SJCRH30 (cell line): ENCODE data around the gene IFIT1B. TPM values are rescaled to one million over a fixed set of nuclear protein-coding genes. Genes with fewer than 3 reads are reported as not detected.
"Not testable (repeated sequence)": the region's sequence is repeated elsewhere in the genome, so short reads cannot be mapped to it uniquely, and the experiment has no call there.

Experiments used
- DNase-seq, 2 experiments: peaks; one replicate each; pipeline ENCODE4 v3.0.0-alpha.2; 2015 to 2020
- H3K27ac ChIP-seq: fragments of 250-450 bp; sonication (Bioruptor Pico); 2 replicates; pipeline ENCODE4 v1.5.1; 2020; ENCODE audit warnings: mild to moderate bottlenecking, moderate library complexity
- H3K27me3 ChIP-seq: fragments of 250-450 bp; sonication (Bioruptor Pico); 2 replicates; pipeline ENCODE4 v1.5.1; 2020; ENCODE audit warnings: mild to moderate bottlenecking, moderate library complexity
- H3K36me3 ChIP-seq: fragments of 250-450 bp; sonication (Bioruptor Pico); 2 replicates; pipeline ENCODE4 v1.5.1; 2020; ENCODE audit warnings: mild to moderate bottlenecking, moderate library complexity
- H3K4me1 ChIP-seq: fragments of 250-450 bp; sonication (Bioruptor Pico); 2 replicates; pipeline ENCODE4 v1.5.1; 2020; ENCODE audit warnings: mild to moderate bottlenecking, moderate library complexity
- H3K4me3 ChIP-seq: fragments of 250-450 bp; sonication (Bioruptor Pico); 2 replicates; pipeline ENCODE4 v1.5.1; 2020; ENCODE audit warnings: mild to moderate bottlenecking, moderate library complexity
- H3K9me3 ChIP-seq: fragments of 250-450 bp; sonication (Bioruptor Pico); replicated peaks from 2 replicates; pipeline ENCODE4 v1.5.1; 2020; ENCODE audit warnings: mild to moderate bottlenecking, moderate library complexity
- total RNA-seq: library from RNA; depleted of rRNA; stranded (reverse); fragments of >200 nt; shearing (Covaris generic); gene quantifications from 2 replicates; pipeline ENCODE4 v1.2.3, GENCODE V29; 2014

IFIT1B gene
- total RNA-seq, 1 experiment from 2014 or later = not detected

DNA sequence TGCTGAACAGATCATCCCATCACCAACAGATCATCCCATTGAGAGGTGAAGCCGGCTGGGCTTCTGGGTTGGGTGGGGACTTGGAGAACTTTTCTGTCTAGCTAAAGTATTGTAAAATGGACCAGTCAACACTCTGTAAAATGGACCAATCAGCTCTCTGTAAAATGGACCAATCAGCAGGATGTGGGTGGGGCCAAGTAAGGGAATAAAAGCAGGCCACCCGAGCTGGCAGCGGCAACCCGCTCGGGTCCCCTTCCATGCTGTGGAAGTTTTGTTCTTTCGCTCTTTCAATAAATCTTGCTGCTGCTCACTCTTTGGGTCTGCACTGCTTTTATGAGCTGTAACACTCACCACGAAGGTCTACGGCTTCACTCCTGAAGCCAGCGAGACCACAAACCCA lies 28.3 kb downstream of the IFIT1B start:
- H3K27ac ChIP-seq, H3K27me3 ChIP-seq, H3K36me3 ChIP-seq, H3K4me3 ChIP-seq, H3K9me3 ChIP-seq, H3K4me1 ChIP-seq, DNase-seq: not testable (repeated sequence)

DNA sequence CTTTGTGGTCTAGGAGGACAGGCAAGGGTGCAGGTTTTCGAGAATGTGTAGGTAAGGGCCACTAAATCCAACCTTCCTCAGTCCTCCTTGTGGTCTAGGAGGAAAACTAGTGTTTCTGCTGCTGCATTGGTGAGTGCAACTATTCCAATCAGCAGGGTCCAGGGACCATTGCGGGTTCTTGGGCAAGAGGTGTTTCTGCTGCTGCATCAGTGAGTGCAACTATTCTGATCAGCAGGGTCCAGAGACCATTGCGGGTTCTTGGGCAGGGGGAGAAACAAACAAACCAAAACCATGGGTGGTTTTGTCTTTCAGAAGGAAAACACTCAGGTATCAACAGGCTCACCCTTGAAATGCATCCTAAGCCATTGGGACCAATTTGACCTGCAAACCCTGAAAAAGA lies 29.9 kb downstream of the IFIT1B start:
- not testable (repeated sequence) for H3K36me3 ChIP-seq, H3K27ac ChIP-seq, H3K27me3 ChIP-seq, DNase-seq, H3K4me3 ChIP-seq, H3K4me1 ChIP-seq, H3K9me3 ChIP-seq

DNA sequence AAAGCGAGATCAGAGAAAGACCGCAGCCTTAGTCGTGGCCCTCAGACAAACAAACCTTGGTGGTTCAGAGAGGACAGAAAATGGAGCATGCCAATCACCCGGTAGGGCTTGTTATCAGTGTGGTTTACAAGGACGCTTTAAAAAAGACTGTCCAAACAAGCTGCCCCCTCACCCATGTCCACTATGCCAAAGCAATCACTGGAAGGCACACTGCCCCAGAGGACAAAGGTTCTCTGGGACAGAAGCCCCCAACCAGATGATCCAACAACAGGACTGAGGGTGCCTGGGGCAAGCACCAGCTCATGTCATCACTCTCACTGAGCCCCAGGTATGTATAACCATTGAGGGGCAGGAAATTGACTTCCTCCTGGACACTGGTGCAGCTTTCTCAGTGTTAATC lies 31.4 kb downstream of the IFIT1B start:
- H3K4me3 ChIP-seq, H3K27ac ChIP-seq, H3K36me3 ChIP-seq, H3K9me3 ChIP-seq, H3K27me3 ChIP-seq, H3K4me1 ChIP-seq, DNase-seq: not testable (repeated sequence)

DNA sequence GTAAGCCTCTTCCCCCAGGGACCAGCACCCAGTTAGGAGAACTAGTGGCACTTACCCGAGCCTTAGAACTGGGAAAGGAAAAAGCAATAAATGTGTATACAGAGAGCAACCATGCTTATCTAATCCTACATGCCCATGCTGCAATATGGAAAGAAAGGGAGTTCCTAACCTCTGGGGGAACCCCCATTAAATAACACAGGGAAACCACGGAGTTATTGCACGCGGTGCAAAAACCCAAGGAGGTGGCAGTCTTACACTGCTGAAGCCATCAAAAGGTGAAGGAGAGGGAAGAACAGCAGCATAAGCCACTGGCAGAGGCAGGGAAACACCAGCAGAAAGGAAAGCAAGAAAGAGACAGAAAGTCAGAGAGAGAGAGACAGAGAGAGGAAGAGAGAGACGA lies 32.7 kb downstream of the IFIT1B start:
- H3K4me3 ChIP-seq, H3K27ac ChIP-seq, H3K4me1 ChIP-seq, H3K27me3 ChIP-seq, H3K9me3 ChIP-seq, H3K36me3 ChIP-seq, DNase-seq: not testable (repeated sequence)

DNA sequence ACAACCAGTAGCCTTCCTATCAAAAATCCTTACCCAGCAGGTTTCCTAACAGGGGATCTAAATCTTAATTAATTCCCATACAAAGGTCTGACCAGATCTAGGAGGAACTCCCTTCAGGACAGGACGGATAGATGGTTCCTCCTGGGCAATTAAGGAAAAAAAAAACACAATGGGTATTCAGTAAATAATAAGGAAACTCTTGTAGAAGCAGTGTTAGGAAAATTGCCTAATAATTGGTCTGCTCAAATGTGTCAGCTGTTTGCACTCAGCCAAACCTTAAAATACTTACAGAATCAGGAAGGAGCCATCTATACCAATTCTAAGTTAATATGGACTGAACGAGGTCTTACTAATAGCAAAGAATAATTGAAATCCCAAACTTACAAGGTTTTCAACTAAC lies 33.3 kb downstream of the IFIT1B start:
- not testable (repeated sequence) for H3K9me3 ChIP-seq, H3K27me3 ChIP-seq, H3K36me3 ChIP-seq, H3K27ac ChIP-seq, H3K4me1 ChIP-seq, H3K4me3 ChIP-seq, DNase-seq

DNA sequence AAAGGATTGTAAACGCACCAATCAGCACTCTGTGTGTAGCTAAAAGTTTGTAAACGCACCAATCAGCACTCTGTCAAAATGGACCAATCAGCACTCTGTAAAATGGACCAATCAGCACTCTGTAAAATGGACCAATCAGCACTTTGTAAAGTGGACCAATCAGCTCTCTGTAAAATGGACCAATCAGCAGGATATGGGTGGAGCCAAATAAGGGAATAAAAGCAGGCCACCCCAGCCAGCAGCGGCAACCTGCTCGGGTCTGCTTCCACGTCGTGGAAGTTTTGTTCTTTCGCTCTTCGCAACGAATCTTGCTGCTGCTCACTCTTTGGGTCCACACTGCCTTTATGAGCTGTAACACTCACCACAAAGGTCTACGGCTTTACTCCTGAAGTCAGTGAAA lies 34.4 kb downstream of the IFIT1B start:
- H3K27me3 ChIP-seq, H3K4me3 ChIP-seq, DNase-seq, H3K4me1 ChIP-seq, H3K36me3 ChIP-seq, H3K9me3 ChIP-seq, H3K27ac ChIP-seq: not testable (repeated sequence)

DNA sequence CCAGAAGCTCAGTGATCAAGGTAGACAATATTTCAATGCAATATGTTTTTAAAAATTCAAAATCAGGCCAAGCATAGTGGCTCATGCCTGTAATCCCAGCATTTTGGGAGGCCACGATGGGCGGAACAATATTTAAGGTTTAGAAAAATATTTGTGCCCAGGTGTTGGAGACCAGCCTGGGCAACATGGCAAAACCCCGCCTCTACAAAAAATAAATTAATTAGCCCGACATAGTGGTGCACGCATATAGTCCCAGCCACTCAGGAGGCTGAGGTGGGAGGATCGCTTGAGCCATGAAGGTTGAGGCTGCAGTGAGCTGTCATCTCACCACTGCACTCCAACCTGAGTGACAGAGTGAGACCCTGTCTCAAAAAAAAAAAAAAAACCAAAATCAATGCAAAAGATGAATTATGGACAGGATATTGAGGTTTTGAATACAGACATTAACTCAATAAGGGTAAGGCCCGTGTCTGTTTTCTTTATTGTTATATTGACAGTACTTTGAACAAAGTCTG lies 35.6 kb downstream of the IFIT1B start:
- Histone ChIP-seq H3K27me3 (no peaks in the 10 kb centered on the region), H3K9me3 (no peaks in the 10 kb centered on the region), H3K4me3 (peak overlapping the region; percentile 76), H3K36me3 (no peaks in the 10 kb centered on the region), H3K4me1 (no peaks in the 10 kb centered on the region; the same call in 1 of the 2 replicates), H3K27ac (no peak overlapping the region)
- DNase-seq = no peak

DNA sequence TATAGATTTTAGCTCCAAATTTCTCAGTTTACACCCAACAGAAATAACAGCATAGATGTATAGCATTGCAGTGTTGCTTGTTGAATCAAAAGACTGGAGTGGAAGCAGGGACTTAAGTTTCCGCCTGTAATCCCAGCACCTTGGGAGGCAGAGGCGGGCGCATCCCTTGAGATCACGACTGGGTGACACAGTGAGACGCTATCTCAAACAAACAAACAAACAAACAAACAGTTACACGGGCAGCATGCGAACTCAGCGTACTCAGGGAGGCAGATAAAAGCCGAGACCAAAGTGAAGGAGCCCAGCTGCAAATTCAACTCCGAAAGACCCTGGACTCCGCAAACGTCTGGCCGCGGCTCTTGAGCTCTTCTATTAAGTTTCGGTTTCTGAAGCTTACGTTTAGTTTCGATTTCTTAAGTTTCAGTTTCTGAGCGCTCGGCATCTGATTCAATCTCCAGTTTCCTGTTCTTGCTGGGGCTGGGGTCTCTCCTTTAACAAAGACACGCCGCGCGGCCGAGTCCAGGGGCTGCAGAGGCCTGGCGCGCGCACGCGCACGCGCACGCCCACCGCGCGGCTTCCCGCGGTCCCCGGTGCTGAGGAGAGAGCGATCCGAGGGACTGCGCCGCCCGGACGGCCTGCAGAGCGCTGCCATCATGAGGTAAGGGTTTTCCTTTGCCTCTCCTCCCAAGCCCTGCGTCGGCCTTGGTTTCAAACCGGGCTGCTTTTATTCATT lies 36.5 kb downstream of the IFIT1B start, which contains the start of gene IFIT5:
Gene IFIT5, plus strand, starts transcription at position 423 of the 733 bp plus-strand sequence. Its CDS starts 231 bp downstream, at position 654.
- no peaks in the 10 kb centered on the region for H3K36me3 ChIP-seq
- H3K27me3 ChIP-seq = no peaks in the 10 kb centered on the region
- DNase-seq = peak; percentile 67 to 75
- peak within 1 kb of the TSS; percentile 76 for H3K4me3 ChIP-seq
- no peaks in the 10 kb centered on the region; the same call in 1 of the 2 replicates for H3K4me1 ChIP-seq
- no peaks in the 10 kb centered on the region for H3K9me3 ChIP-seq
- H3K27ac ChIP-seq = peak within 1 kb of the TSS; percentile 62

DNA sequence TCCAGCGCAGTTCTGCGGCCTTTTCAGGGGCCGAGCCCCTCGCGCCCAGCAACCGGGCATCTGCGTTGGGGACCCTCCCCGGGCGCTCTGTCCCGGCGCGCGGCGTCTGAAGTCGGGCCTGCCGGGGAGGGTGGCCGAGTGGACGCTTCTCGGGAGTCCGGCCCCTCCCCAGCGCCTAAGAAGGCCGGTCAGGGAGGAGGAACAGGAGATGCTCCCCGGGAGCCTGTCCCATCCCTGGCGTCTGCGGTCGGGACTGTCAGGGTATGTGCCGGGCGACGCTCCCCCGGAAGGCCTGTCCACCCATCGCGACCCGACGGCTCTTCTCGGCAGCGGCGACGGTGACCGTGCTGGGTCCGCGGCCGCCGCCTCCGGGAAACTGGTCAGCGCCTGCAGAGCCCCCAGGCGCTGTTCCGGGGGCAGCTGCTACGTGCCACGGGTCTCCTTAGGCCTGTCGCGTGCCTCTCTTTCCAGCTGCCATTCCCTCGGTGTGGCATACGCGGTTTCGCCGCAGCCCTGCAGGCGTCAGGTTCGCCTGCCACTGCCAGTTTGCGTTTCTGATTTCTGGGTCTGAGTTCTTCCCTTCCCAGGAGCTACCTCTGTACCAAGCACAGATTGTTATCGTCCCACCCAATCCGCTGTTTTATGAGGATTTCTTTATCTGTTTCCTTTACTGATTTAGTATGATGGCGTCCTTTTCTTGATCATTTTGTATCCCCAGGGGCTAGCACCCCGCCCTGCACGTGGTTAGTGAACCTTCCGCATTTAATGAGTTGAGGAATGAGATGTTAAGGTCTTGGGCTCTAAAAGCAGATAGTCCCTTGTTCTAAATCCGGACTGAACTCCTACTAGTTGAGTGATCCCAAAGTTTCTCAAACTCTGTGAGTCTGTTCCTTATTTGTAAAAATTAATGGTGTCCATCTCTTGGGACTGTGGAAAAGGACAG lies 37.3 kb downstream of the IFIT1B start:
- H3K4me1 ChIP-seq = no peaks in the 10 kb centered on the region; the same call in 1 of the 2 replicates
- H3K9me3 ChIP-seq = no peaks in the 10 kb centered on the region
- no peaks in the 10 kb centered on the region for H3K36me3 ChIP-seq
- DNase-seq = peak; percentile 54 to 60
- peak overlapping the region; percentile 62 for H3K27ac ChIP-seq
- peak overlapping the region; percentile 76 for H3K4me3 ChIP-seq
- no peaks in the 10 kb centered on the region for H3K27me3 ChIP-seq

DNA sequence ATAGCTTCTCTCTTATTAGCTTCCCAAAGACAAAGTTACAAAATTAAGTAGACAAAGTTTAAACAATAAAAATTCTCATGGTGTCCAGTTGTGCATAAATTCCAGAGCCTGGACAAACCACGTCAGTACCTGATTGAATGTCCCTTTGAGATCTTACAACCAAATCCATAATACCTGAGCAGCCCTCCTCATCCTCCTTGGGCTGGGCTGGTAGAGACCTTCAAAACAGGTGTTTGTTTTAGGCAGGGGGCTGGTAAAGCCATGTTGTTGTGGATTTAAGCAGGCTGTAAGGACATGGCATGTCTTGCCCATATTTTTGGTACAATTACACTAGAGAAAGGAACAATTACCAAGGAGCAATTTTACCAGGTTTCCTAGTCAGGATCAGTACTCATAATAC lies 38.6 kb downstream of the IFIT1B start:
- Histone ChIP-seq H3K27me3 (no peaks in the 10 kb centered on the region), H3K36me3 (no peaks in the 10 kb centered on the region), H3K4me1 (no peaks in the 10 kb centered on the region; the same call in 1 of the 2 replicates), H3K9me3 (no peaks in the 10 kb centered on the region), H3K4me3 (no peak overlapping the region), H3K27ac (no peak overlapping the region)
- DNase-seq = no peak

DNA sequence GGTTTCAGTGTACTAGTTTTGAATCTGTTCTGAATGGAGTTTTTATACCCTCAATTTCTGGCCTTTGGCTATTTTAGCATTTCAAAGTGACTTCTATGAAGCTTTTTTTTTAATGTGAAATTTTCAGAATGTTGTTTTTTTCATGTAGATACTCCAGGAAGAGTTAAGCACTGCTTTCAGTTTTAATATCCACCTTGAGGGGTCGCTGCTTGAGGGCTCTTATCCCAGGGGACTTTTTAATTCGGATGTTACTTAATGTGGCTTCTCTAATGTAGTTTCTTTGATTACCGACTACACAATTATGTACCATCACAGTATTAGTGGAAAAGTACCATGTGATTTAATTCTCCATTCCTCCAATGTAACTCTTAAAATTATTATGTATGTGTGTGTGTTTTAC lies 41.7 kb downstream of the IFIT1B start:
- no peak overlapping the region for H3K4me3 ChIP-seq
- H3K27ac ChIP-seq = no peak overlapping the region
- DNase-seq = no peak
- no peaks in the 10 kb centered on the region for H3K27me3 ChIP-seq
- no peaks in the 10 kb centered on the region for H3K36me3 ChIP-seq
- no peaks in the 10 kb centered on the region for H3K4me1 ChIP-seq
- no peaks in the 10 kb centered on the region for H3K9me3 ChIP-seq

DNA sequence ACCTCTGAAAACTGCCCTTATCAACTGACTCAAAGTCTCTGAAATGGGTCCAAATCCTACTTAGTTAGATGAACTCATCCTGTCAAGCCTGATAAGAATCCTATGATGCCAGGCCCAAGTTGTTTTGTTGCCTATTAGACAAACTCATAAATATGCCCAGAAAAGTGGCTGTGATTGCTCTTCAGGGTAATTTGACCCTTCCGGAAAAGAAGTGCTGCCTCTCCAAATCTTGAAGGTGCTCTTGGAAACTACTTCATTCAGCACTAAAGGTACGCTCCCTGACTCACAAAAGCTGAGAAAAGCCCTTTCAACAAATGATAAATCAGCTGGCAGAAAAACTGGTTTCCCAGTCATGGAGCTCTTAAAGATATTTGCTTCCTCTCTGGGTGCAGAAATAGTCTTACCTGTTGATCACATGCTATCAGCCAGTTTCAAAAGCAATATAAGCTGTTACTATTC lies 43.2 kb downstream of the IFIT1B start:
- no peak overlapping the region for H3K4me3 ChIP-seq
- H3K27ac ChIP-seq = no peak overlapping the region
- no peaks in the 10 kb centered on the region for H3K4me1 ChIP-seq
- no peaks in the 10 kb centered on the region for H3K27me3 ChIP-seq
- DNase-seq = no peak
- H3K9me3 ChIP-seq = no peaks in the 10 kb centered on the region
- no peaks in the 10 kb centered on the region for H3K36me3 ChIP-seq

DNA sequence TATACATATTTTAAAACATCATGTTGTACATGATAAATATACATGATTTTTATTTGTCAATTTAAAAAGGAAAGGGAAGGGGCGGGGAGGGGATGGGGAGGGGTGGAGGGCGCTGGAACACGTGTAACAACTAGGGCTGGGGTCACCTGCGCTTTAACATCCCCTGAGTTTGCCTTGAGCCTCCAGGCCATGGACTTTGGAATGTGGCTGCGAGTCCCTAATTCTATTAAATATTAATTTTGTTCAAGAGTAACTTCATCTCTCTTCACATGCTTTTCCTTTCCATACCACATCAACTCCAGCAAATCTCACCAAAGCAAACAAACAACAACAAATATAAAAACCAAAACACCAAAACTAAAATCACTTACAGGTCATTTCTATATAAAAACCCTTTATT lies 47.1 kb downstream of the IFIT1B start:
- no peaks in the 10 kb centered on the region for H3K9me3 ChIP-seq
- no peaks in the 10 kb centered on the region for H3K36me3 ChIP-seq
- no peaks in the 10 kb centered on the region for H3K27me3 ChIP-seq
- H3K4me1 ChIP-seq = 0 out of 2 replicates have a peak, but pooled peaks cover 7% of the 10 kb centered on the region
- H3K27ac ChIP-seq = no peak overlapping the region
- DNase-seq = no peak
- no peak overlapping the region for H3K4me3 ChIP-seq

DNA sequence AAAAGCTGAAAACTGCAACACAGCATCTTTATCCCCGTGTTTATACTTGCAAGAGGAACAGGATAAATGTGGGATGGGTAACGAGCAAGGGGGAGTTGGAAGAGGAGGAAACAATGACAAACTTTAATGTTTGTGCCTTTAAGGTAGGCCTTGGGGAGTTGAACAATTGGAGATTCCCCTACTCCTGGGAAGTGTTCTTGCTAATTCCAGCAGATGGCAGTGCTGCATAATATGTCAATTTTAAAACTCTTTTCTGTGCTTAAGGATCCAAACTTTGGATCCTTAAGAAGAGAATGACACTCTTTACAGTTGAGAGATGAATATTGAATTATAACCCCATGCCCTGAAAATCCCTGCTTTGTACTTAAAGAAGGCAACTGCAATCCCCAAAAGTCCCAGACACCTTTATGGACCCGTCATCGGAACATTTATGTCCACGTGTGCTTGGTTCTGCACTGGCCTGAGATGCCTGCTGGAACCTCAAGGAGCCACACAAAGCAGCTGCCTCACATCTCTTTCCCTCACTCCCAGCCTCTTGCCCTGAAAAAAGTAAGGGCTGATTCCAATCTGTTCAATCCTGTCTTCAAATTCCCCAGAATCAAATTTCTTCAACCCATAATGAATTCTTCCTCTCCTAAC lies 48.5 kb downstream of the IFIT1B start:
- Histone ChIP-seq H3K36me3 (no peaks in the 10 kb centered on the region), H3K27me3 (no peaks in the 10 kb centered on the region), H3K4me3 (no peak overlapping the region), H3K9me3 (no peaks in the 10 kb centered on the region), H3K4me1 (0 out of 2 replicates have a peak, but pooled peaks cover 7% of the 10 kb centered on the region), H3K27ac (no peak overlapping the region)
- peak; percentile 5 to 59 for DNase-seq
